Stimulated activated CD8-positive, alpha-beta memory T cell treated with anti-CD3 and anti-CD28 coated beads, Interleukin-4, amount 100 ng/mL, for 24 hours (primary cell): ENCODE results near the gene MT1M.

Experiments used
- DNase-seq: peaks from one replicate; pipeline ENCODE4 v3.0.0-alpha.2; 2020; ENCODE audit warnings: low read depth

The MT1M gene

GRCh38 chr16:56628486-56629350, 3.7 kb upstream of the MT1M start:
- no peak for DNase-seq

GRCh38 chr16:56629531-56629930, 2.9 kb upstream of the MT1M start:
- DNase-seq = no peak

- no peak for DNase-seq
Observed at GRCh38 chr16:56630134-56630533, 2.3 kb upstream of the MT1M start.

GRCh38 chr16:56631197-56631596, 1.3 kb upstream of the MT1M start:
- DNase-seq = no peak

- no peak for DNase-seq
Observed at GRCh38 chr16:56631832-56632155, 665 bp upstream of the MT1M start.

GRCh38 chr16:56632848-56633365, 448 bp downstream of the MT1M start:
- no peak for DNase-seq

GRCh38 chr16:56633535-56633934, 1.1 kb downstream of the MT1M start:
- DNase-seq = no peak

- no peak for DNase-seq
Observed at GRCh38 chr16:56634715-56635440, 2.4 kb downstream of the MT1M start.

GRCh38 chr16:56635441-56635967, 3.0 kb downstream of the MT1M start:
- no peak for DNase-seq

GRCh38 chr16:56636616-56637413, 4.4 kb downstream of the MT1M start:
- no peak for DNase-seq

- no peak for DNase-seq
Observed at GRCh38 chr16:56637814-56638750, 5.6 kb downstream of the MT1M start, which contains the start of gene MT1A. MT1A (plus strand) TSS chr16:56638666; CDS start chr16:56638739, 73 bp downstream.

- DNase-seq = no peak
Observed at GRCh38 chr16:56639045-56639444, 6.6 kb downstream of the MT1M start.

GRCh38 chr16:56640076-56640475, 7.6 kb downstream of the MT1M start:
- DNase-seq = no peak

GRCh38 chr16:56641166-56641565, 8.7 kb downstream of the MT1M start:
- DNase-seq = no peak

GRCh38 chr16:56643080-56643778, 10.8 kb downstream of the MT1M start:
- DNase-seq = peak; percentile 78

GRCh38 chr16:56643833-56644232, 11.4 kb downstream of the MT1M start:
- no peak for DNase-seq

GRCh38 chr16:56645311-56645710, 12.9 kb downstream of the MT1M start:
- DNase-seq = no peak

GRCh38 chr16:56645838-56646237, 13.4 kb downstream of the MT1M start:
- no peak for DNase-seq

- no peak for DNase-seq
Observed at GRCh38 chr16:56647641-56648431, 15.4 kb downstream of the MT1M start.
